HT1080 (cell line): Measurements from ENCODE around the gene PATJ. TPM values are rescaled to one million over a fixed set of nuclear protein-coding genes. Genes with fewer than 3 reads are reported as not detected.
"Not testable (repeated sequence)": the region's sequence is repeated elsewhere in the genome, so short reads cannot be mapped to it uniquely, and the experiment has no call there.

Source experiments
- DNase-seq: peaks from one replicate; pipeline ENCODE4 v3.0.0-alpha.2; 2015; ENCODE audit warnings: low read depth
- small RNA-seq: library from RNA; depleted of rRNA; stranded (forward); fragments of <200 nt; gene quantifications from one replicate; pipeline ENCODE3, GENCODE V24; 2014
- total RNA-seq: library from RNA; depleted of rRNA; stranded (reverse); fragments of >200 nt; shearing (Covaris generic); gene quantifications from 2 replicates; pipeline ENCODE4 v1.2.3, GENCODE V29; 2014; rRNA removed

PATJ gene
- total RNA-seq, 1 experiment from 2014 or later, result 1.1 TPM

- DNase-seq, result no peak
Observed at GRCh38 chr1:62208087-62208486, 465.8 kb downstream of the PATJ start.

GRCh38 chr1:62208970-62209369 is 466.7 kb downstream of the PATJ start:
- no peak for DNase-seq

DNA sequence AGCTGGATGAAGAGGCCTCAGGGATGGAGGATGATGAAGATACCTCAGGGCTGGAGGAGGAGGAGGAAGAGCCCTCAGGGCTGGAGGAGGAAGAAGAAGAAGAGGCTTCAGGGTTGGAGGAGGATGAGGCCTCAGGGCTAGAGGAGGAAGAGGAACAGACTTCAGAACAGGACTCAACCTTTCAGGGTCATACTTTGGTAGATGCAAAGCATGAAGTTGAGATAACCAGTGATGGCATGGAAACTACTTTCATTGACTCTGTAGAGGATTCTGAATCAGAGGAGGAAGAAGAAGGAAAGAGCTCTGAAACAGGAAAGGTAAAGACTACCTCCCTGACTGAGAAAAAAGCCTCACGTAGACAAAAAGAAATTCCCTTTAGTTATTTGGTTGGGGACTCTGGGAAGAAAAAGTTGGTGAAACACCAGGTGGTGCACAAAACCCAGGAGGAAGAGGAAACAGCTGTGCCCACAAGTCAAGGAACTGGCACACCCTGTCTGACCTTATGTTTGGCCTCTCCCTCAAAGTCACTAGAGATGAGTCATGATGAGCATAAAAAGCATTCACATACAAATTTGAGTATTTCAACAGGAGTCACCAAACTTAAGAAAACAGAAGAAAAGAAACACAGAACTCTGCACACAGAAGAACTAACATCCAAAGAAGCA is 467.8 kb downstream of the PATJ start:
- peak; percentile 24 for DNase-seq

DNA sequence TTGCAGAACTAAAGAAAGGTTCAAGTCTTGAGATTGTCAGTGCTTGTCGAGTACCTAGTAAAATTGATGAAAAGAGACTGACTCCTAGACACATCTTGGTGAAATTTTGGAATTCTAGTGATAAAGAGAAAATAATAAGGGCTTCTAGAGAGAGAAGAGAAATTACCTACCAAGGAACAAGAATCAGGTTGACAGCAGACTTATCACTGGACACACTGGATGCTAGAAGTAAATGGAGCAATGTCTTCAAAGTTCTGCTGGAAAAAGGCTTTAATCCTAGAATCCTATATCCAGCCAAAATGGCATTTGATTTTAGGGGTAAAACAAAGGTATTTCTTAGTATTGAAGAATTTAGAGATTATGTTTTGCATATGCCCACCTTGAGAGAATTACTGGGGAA is 468.7 kb downstream of the PATJ start:
- DNase-seq, result no peak

DNA sequence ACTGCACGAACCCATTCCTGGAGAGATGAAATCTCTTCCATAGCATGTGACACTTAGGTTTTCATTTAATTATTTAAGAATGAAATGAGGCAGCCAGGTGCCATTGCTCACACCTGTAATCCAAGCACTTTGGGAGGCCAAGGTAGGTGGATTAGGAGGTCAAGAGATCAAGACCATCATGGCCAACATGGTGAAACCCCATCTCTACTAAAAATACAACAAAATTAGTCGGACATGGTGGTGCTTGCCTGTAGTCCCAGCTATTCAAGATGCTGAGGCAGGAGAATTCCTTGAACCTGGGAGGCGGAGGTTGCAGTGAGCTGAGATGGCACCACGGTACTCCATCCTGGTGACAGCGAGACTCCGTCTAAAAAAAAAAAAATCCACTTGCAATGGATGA is 470.1 kb downstream of the PATJ start:
- DNase-seq, result no peak

- no peak for DNase-seq
Observed at GRCh38 chr1:62213075-62213914, 471.0 kb downstream of the PATJ start.

DNA sequence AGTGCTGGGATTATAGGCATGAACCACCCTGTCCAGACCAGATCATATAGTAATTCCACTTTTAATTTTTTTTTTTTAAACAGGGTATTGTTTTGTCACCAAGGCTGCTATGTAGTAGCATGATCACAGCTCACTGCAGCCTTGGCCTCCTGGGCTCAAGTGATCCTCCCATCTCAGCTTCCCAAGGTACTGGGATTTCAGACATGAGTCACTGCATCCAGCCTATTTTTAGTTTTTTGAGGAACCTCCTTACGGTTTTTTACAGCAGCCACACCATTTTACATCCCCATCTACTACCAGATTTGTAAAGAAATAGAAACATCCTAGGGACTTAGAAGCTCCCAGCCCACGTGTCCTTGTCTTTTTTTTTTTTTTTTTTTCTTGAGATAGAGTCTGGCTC is 476.3 kb downstream of the PATJ start:
- peak; percentile 27 for DNase-seq

DNA sequence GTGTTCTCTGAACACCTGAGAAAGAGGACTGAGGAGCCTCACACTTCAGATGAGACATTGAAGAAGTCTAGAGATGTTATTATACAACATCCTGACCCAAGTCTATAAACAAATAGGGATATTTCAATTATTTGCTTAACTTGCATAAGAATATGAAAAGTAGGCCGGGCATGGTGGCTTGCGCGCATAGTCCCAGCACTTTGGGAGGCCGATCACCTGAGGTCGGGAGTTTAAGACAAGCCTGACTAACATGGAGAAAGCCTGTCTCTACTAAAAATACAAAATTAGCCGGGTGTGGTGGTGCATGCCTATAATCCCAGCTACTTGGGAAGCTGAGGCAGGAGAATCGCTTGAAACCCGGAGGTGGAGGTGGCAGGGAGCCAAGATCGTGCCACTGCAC is 478.2 kb downstream of the PATJ start:
- DNase-seq, result not testable (repeated sequence)

DNA sequence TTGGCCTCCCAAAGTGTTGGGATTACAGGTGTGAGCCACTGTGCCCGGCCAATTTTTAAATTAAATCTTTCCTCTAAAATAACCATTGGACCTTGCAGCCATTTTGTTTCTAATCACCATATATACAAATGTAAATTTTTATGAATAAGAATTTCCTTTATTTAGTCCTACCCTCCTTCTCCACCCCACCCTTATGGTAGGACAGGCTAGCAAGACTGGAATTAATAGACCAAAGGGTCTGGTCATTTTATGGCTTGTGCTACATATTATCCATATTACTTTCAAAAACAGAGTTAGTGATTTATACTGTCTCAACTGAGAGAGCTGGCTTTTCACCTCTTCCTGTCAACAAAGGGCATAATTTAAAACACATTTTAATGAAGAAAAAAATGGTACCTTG is 478.9 kb downstream of the PATJ start:
- no peak for DNase-seq

- DNase-seq, result no peak
Observed at GRCh38 chr1:62222321-62222720, 480.0 kb downstream of the PATJ start.

DNA sequence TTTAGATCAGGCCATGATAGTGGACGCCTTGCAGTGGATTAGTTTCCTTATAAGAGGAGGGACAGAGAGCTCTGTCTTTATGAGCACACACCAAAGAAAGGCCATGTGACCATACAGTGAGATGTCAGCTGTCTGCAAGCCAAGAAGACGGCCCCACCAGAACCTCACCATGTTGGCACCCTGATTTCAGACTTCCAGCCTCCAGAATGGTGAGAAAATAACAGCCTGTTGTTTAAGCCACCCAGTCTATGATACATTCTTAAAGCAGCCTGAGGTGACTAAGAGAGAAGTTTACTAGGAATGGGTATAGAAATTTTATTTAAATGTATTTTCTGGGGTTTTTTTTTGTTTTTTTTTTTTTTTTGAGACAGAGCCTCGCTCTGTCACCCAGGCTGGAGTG is 481.9 kb downstream of the PATJ start:
- DNase-seq, result no peak

- no peak for DNase-seq
Observed at GRCh38 chr1:62227496-62227895, 485.2 kb downstream of the PATJ start.

Small RNAs within 50 kb of the gene (small RNA-seq; reads per million reads assigned to genes)
- gene LAMTOR5P1, result not detected
- not detected for gene MIR3116-1
- gene RN7SL180P, result not detected
- not detected for gene RNU6-1177P
- not detected for gene RNU6-414P

Other genes starting within 250 kb of the PATJ start
- 57.0 and 79.4 TPM in 2 replicates for gene TM2D1, start 17.3 kb upstream of the PATJ start, total RNA-seq